Small intestine (tissue), 7 donors: ENCODE data around the gene PCSK5. TPM values are rescaled to one million over a fixed set of nuclear protein-coding genes. Genes with fewer than 3 reads are reported as not detected.
A peak's percentile ranks its signal among the peaks of the same experiment; 100 is the strongest.

Experiments used
- DNase-seq, 2 donors: peaks; one replicate each; pipeline versions ENCODE4 v3.0.0 to v3.0.0-alpha.2; 2013
- FAIRE-seq: peaks from 2 replicates; lab custom pipeline; 2012; peaks lifted over from hg19 to GRCh38; lab: Jason Lieb, UNC
- H3K27ac ChIP-seq, 3 donors: one replicate each; pipeline ENCODE4 v1.5.1; 2013; ENCODE audit warnings: low read length in 2 of 3, mild to moderate bottlenecking in 2 of 3, control low read depth in 1 of 3, inconsistent platforms in 1 of 3, low read depth in 1 of 3, moderate library complexity in 1 of 3
- H3K27me3 ChIP-seq, 3 donors: one replicate each; pipeline ENCODE4 v1.6.1; 2013; ENCODE audit warnings: low read length in 3 of 3, inconsistent platforms in 1 of 3; ENCODE audit not compliant: control insufficient read depth in 3 of 3, insufficient read depth in 3 of 3
- H3K36me3 ChIP-seq, 3 donors: one replicate each; pipeline ENCODE4 v1.6.1; 2013; ENCODE audit warnings: low read length in 3 of 3, inconsistent platforms in 1 of 3, low read depth in 1 of 3, mild to moderate bottlenecking in 1 of 3, moderate library complexity in 1 of 3; ENCODE audit not compliant: control insufficient read depth in 3 of 3, insufficient read depth in 2 of 3
- H3K4me1 ChIP-seq, 3 donors: one replicate each; pipeline ENCODE4 v1.6.1; 2013; ENCODE audit warnings: low read length in 2 of 3, inconsistent platforms in 1 of 3, low read depth in 1 of 3, mild to moderate bottlenecking in 1 of 3, moderate library complexity in 1 of 3; ENCODE audit not compliant: control insufficient read depth in 3 of 3, insufficient read depth in 2 of 3
- H3K4me3 ChIP-seq, 3 donors: one replicate each; pipeline ENCODE4 v1.5.1; 2013; ENCODE audit warnings: low read length in 3 of 3, control low read depth in 1 of 3, inconsistent platforms in 1 of 3, low read depth in 1 of 3, mild to moderate bottlenecking in 1 of 3, moderate library complexity in 1 of 3
- H3K9me3 ChIP-seq, 2 donors: one replicate each; pipeline ENCODE4 v1.6.1; 2013; ENCODE audit warnings: low read depth in 1 of 2, low read length in 1 of 2; ENCODE audit not compliant: control insufficient read depth in 2 of 2, insufficient read depth in 1 of 2
- WGBS, 3 donors: extraction: QIAGEN DNeasy Blood & Tissue Kit; methylation state at CpG; one replicate each; pipeline ENCODE4 v1.1.7; 2013; 5-methylcytosine and 5-hydroxymethylcytosine counted together
- polyA plus RNA-seq, 4 donors: library from polyadenylated mRNA; stranded (reverse) in 3 of 4; unstranded in 1 of 4; fragments of 200-250 nt in 3 of 4; fragments of 120-200 nt in 1 of 4; gene quantifications; one replicate each; pipeline versions ENCODE4 v1.2.1 to v1.2.3, GENCODE V29; 2013
- donor health status: healthy with polysubstance abuse.
- donor health status: control.
- donor health status: control.
- donor health status: Bipolar disorder and iron deficiency.
- donor health status: healthy.

PCSK5 gene
- polyA plus RNA-seq, 4 donors: 10.3 to 92.3 (median 16.6) TPM

DNA sequence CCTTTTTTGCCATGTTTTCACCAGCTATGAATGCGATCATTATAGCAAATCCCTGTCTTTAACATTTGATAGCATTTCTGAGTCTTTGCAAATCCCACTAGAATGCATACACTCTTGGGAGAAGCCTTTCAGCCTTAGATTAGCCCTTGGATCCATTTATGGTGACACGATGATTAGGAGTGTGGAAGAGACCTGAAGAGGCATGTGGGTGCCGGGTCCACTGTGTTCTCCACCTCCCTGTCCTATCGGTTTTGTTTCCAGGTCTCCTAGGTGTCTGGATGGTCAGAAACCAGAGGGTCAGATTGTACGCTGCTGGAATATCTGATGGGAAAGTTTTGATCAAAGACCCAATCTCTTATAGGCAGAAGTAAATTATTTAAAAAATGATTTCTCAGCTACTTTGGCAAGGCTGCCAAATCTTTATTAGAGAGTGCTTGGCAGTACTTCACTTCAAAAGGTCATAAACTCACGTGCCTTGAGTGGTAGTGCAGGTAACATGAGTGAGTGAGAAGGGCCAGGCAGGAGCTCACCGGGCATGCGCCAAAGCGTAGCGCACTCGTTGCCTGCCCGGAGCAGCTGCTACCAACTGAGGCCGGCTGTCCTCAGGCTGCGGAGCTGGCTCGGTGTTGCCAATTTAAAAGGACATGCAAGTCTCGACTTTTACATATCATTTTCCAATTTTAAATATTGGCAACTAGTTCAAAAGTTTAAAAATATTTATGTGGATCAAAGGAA lies 51.3 kb downstream of the PCSK5 start:
- Histone ChIP-seq H3K36me3 (peaks cover 2 to 36% (median 15%) of the 10 kb centered on the region in 3 donors), H3K27ac (no peak overlapping the region), H3K4me3 (no peak overlapping the region), H3K9me3 (no peaks in the 10 kb centered on the region), H3K27me3 (no peaks in the 10 kb centered on the region), H3K4me1 (peaks cover 0 to 11% (median 0%) of the 10 kb centered on the region in 3 donors)
- WGBS, 3 donors: 76 to 82% (median 78%) methylated on average over 16 of the region's 16 CpGs
- DNase-seq (no peak), FAIRE-seq (no peak)

DNA sequence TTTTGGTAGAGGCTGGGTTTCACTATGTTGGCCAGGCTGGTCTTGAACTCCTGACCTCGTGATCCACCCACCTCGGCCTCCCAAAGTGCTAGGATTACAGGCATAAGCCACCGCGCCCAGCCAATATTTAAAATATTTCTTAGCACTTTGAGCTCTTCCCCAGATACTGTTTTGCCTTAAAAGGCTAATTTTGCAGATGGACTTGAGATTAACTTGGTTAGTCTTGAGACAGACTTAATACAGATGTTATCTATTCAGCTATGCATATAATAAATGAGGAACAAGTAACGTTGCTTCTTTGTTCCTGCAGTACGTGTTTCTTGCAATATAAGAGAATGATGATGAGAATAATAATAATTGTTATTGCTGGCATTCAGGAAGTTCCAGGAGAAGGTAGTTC lies 56.3 kb downstream of the PCSK5 start:
- Histone ChIP-seq H3K36me3 (peaks cover 2 to 26% (median 2%) of the 10 kb centered on the region in 3 donors), H3K27ac (no peak overlapping the region), H3K4me3 (no peak overlapping the region), H3K4me1 (peaks cover 0 to 13% (median 0%) of the 10 kb centered on the region in 3 donors), H3K27me3 (no peaks in the 10 kb centered on the region), H3K9me3 (no peaks in the 10 kb centered on the region)
- FAIRE-seq (no peak), DNase-seq (no peak)
- WGBS, 3 donors: 83 to 87% (median 87%) methylated on average over 6 of the region's 6 CpGs

DNA sequence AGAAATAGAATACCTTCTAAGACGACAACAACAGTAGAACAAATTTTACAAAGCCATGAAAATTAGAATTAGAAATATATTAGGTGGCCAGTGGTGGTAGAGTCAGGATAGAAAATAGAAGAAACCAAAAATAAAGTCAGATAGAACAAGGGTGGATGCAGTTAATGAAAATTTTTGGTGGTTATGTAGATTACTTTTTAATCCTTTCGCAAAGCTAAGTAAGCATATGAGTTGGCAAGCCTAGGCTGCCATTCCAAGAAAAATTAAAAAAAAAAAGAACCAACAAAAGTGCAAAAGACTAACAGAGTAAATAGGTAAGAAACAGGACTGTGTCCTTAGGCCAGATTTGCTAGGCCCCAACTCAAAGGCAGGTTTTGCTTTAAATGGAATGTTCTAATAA lies 56.8 kb downstream of the PCSK5 start:
- WGBS, 3 donors: 94 to 96% (median 94%) methylated on average over 2 of the region's 2 CpGs
- DNase-seq (no peak), FAIRE-seq (no peak)
- no peak overlapping the region for H3K4me3 ChIP-seq
- H3K4me1 ChIP-seq: peaks cover 0 to 18% (median 0%) of the 10 kb centered on the region in 3 donors
- no peak overlapping the region for H3K27ac ChIP-seq
- H3K36me3 ChIP-seq: peaks cover under 1 to 23% (median 2%) of the 10 kb centered on the region in 3 donors
- H3K27me3 ChIP-seq: no peaks in the 10 kb centered on the region
- no peaks in the 10 kb centered on the region for H3K9me3 ChIP-seq

DNA sequence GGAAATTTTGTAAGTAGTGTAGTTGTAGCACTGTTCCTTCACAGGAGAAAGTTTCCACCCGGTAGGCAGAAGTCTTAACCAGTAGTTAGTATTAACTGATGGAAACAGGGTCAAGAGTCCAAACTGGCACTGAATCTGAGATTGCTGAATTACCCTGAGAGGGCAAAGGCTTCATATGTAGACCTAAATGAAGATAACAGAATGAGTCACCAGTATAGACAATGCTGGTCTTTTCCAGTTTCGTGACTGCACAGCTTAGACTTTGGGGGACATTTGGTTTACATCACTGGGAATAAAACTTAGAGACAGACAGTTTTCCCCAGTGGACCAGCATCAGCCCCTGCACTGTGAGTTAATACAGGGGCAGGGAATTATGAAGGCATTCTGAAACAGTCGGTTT lies 60.5 kb downstream of the PCSK5 start:
- Histone ChIP-seq H3K4me3 (no peak overlapping the region), H3K27ac (peak overlapping the region in 1 of 3 donors; percentile 63), H3K9me3 (no peaks in the 10 kb centered on the region), H3K36me3 (peaks cover 0 to 10% (median 6%) of the 10 kb centered on the region in 3 donors), H3K27me3 (no peaks in the 10 kb centered on the region), H3K4me1 (peaks cover 5 to 48% (median 7%) of the 10 kb centered on the region in 3 donors)
- peak; percentile 93 to 97 for DNase-seq
- FAIRE-seq: peak; percentile 84
- WGBS, 3 donors: 13 to 53% (median 46%) methylated on average over 3 of the region's 3 CpGs

DNA sequence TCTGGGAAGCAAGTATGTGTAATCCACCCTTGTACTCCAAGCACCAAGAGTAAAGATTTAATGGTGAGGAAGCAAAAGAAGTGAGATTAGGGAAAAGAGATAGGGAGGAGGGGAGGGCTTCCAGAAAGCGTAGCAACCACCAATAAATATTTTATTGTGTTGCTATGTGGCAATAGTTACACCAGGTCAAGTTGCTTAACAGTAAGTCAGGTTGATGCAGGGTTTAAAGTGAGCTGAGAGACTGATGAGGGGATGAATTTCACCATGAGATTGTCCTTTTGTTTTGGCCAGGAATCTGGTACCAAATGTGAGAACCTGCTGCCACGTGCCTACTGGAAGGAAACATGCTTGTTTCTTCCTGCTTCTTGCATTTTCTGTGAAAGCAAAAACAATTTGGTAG lies 62.7 kb downstream of the PCSK5 start:
- H3K4me1 ChIP-seq: peaks cover 5 to 64% (median 8%) of the 10 kb centered on the region in 3 donors
- 7 to 36% (median 29%) methylated on average over 2 of the region's 2 CpGs for WGBS, 3 donors
- H3K9me3 ChIP-seq: no peaks in the 10 kb centered on the region
- DNase-seq: peak; percentile 89 to 91
- FAIRE-seq: no peak
- H3K27me3 ChIP-seq: no peaks in the 10 kb centered on the region
- H3K27ac ChIP-seq: peak overlapping the region in 2 of 3 donors; percentile 33 to 63
- peaks cover 0 to 6% (median 4%) of the 10 kb centered on the region in 3 donors for H3K36me3 ChIP-seq
- H3K4me3 ChIP-seq: no peak overlapping the region

DNA sequence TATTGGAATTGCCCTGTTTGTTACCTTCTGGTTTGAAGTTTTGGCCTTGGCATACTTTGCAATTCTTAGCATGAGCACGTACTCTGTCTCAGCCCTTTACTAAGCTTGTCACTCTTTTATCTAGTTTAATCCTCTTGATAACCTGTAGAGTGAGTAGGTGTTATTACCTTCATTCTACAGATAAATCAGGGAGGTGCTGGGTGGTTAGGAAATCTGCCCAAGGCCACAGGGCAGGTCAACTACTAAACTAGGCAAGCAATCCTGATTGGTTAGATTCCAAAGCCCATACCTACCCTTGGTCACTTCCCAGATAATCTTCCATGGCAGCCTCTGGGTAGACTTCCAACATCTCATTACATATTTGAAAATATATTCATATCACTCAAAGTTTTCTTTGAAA lies 65.7 kb downstream of the PCSK5 start:
- no peak for FAIRE-seq
- Histone ChIP-seq H3K4me1 (peaks cover 7 to 75% (median 8%) of the 10 kb centered on the region in 3 donors), H3K9me3 (no peaks in the 10 kb centered on the region), H3K36me3 (peaks cover 0 to 11% (median 8%) of the 10 kb centered on the region in 3 donors), H3K27me3 (no peaks in the 10 kb centered on the region), H3K27ac (peak overlapping the region in 1 of 3 donors; percentile 63), H3K4me3 (no peak overlapping the region)
- WGBS, 3 donors: 8 to 58% (median 45%) methylated on average over 1 of the region's 1 CpG
- peak; percentile 33 to 84 for DNase-seq

DNA sequence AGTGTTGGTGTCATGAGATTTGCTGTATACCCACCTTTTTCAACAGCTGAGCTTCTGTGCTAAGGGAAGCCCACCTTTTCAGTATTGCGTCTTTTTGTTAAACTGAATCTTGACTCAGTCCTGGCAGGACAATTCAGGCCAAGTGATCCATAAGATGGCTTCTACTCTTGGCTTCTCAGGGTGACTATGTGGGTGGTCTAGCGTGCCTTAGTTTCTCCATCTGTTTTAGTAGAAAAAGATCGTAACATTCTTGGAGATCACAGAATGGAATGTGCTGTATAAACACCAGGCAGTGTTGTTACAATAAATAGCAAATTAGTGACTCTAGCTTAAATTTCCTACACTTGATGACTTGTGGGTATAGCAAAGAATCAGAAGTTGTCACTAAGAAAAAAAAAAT lies 66.6 kb downstream of the PCSK5 start:
- H3K4me3 ChIP-seq: no peak overlapping the region
- 74 to 97% (median 92%) methylated on average over 3 of the region's 3 CpGs for WGBS, 3 donors
- peaks cover 0 to 17% (median 8%) of the 10 kb centered on the region in 3 donors for H3K36me3 ChIP-seq
- no peak overlapping the region for H3K27ac ChIP-seq
- H3K9me3 ChIP-seq: no peaks in the 10 kb centered on the region
- no peak for FAIRE-seq
- no peaks in the 10 kb centered on the region for H3K27me3 ChIP-seq
- DNase-seq: no peak
- peaks cover 7 to 66% (median 8%) of the 10 kb centered on the region in 3 donors for H3K4me1 ChIP-seq

DNA sequence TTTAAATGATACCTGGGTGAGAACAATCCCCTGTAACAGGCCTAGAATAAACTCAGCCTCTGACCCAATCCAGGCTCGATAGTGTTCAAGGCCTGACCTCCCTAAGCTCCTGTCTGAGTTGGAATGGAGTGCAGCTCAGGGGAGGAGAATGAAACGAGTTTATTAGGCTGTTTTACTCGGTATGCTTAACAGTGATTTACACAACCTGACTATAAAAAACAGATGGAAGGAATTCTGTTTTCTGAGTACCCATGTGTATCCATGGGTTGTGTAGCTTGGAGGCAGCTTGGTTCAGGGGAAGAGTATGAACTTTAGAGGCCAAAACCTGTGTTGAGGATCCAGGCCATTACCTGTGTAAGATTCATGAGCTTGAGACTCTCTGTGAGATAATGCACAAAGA lies 67.8 kb downstream of the PCSK5 start:
- FAIRE-seq: no peak
- Histone ChIP-seq H3K27me3 (no peaks in the 10 kb centered on the region), H3K27ac (no peak overlapping the region), H3K4me1 (peaks cover 7 to 57% (median 8%) of the 10 kb centered on the region in 3 donors), H3K9me3 (no peaks in the 10 kb centered on the region), H3K36me3 (peaks cover 0 to 23% (median 5%) of the 10 kb centered on the region in 3 donors), H3K4me3 (no peak overlapping the region)
- WGBS, 3 donors: 22 to 54% (median 29%) methylated on average over 3 of the region's 3 CpGs
- no peak for DNase-seq
